Mononuclear cell (primary cell): ENCODE data around the gene MALT1. TPM values are rescaled to one million over a fixed set of nuclear protein-coding genes. Genes with fewer than 3 reads are reported as not detected.

ENCODE experiments used
- H3K27me3 ChIP-seq: 2 replicates; pipeline ENCODE4 v1.6.0; 2011; ENCODE audit warnings: low read length, control low read depth; ENCODE audit not compliant: insufficient read depth
- H3K4me1 ChIP-seq: 2 replicates; pipeline ENCODE4 v1.5.1; 2011; ENCODE audit warnings: mild to moderate bottlenecking, low read length, control low read depth; ENCODE audit not compliant: insufficient read depth
- H3K4me3 ChIP-seq: 2 replicates; pipeline ENCODE4 v1.5.1; 2011; ENCODE audit warnings: mild to moderate bottlenecking, low read length, moderate library complexity
- H3K9me3 ChIP-seq: 2 replicates; pipeline ENCODE4 v1.5.1; 2011; ENCODE audit warnings: low read depth, mild to moderate bottlenecking, control low read depth, low read length
- total RNA-seq: library from RNA; depleted of rRNA; stranded (reverse); fragments of >200 nt; gene quantifications from one replicate; pipeline ENCODE4 v1.2.3, GENCODE V29; 2012

Gene MALT1
- total RNA-seq, 1 donor, result 127 TPM

DNA sequence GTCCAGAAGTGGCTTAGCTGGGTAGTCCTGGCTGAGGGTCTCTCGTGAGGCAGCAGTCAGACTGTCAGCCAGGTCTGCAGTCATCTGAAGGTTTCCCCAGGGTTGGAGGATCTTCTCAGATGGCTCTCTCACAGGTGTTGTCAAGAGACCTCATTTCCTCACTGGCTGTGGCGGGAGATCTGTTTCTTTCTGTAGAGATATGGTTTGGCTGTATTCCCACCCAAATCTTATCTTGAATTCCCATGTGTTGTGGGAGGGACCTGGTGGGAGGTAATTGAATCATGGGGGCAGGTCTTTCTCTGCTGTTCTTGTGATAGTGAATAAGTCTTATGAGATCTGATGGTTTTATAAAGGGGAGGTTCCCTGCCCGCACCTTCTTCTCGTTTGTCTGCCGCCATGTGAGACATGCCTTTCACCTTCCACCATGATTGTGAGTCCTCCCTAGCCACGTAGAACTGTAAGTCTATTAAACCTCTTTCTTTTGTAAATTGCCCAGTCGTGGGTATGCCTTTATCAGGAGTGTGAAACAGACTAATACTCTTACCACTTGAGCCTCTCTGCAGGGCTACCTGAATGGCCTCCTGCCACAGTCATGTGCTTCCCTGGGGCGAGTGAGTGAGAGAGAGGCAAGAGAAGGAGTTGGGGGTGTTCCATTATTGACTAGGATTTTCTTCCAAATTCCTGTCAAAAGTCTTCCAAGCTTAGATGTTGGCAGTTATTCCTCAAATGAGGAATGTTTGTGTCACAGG, 23.6 kb downstream of the MALT1 start:
- Histone ChIP-seq H3K4me1 (peaks cover 33% of the 10 kb centered on the region), H3K27me3 (no peaks in the 10 kb centered on the region), H3K9me3 (no peaks in the 10 kb centered on the region), H3K4me3 (no peak overlapping the region)

DNA sequence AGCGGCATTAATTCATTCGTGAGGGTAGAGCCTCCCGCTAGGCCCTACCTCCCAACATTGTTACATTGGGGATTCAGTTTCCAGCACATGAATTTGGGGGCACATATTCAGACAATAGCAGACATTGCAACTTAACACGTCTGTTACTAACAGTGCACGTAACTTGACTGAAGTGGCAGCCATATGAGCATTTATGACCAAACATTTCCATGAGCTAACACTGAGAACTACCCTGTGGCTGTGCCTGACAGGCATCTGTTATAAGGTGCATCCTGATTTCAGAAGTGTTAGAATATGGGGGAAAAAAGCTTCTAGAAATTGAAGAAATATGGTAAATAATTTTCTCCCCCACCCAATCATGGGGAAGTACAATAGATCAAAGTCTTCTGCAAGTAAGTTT, 24.5 kb downstream of the MALT1 start:
- peaks cover 32% of the 10 kb centered on the region for H3K4me1 ChIP-seq
- H3K4me3 ChIP-seq, result no peak overlapping the region
- no peaks in the 10 kb centered on the region for H3K27me3 ChIP-seq
- H3K9me3 ChIP-seq, result no peaks in the 10 kb centered on the region

DNA sequence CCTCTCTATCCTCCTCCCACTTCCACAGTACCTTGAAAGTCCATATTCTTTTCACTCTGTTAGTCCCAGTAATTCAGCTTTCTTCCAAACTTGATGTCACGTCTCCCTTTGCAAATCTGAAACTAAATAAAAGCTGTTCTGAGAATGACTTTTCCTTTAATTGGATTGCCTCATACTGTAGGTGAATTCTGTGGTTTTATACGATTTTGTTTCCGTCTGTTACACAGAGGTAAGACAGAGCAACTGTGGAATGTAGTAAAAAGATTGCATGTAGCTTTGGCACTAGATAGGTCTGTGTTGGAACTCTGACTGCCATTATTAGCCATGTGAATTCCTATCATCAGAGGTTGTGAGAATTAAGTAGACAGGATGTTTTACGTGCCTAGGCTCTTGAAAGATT, 25.9 kb downstream of the MALT1 start:
- Histone ChIP-seq H3K4me1 (peaks cover 22% of the 10 kb centered on the region), H3K4me3 (no peak overlapping the region), H3K9me3 (no peaks in the 10 kb centered on the region), H3K27me3 (no peaks in the 10 kb centered on the region)

DNA sequence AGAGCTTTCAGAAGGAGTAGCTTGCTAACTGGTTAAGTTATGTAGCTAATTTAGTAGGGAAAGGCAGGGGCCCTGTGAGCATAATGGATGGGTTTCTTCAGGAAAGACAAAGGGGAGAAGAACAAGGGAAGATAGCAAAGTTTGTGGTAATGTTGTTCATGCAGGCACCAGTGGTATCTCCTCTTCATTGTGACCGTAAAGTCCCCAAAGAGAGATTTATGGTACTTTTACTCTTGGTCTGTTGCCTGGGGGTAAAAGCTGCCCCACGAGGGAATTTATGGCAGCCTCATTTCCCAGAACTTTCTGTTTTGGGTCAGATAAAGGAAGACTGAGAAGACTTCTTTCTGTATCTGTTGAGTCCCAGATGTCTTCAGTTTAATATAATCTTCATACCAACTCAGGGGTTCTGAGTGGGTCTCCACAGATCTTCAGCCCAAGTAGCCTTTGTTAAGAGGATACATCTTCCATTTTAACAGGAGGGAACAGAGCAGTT, 27.5 kb downstream of the MALT1 start:
- no peaks in the 10 kb centered on the region for H3K27me3 ChIP-seq
- H3K4me3 ChIP-seq, result no peak overlapping the region
- no peaks in the 10 kb centered on the region for H3K9me3 ChIP-seq
- peaks cover 13% of the 10 kb centered on the region for H3K4me1 ChIP-seq

DNA sequence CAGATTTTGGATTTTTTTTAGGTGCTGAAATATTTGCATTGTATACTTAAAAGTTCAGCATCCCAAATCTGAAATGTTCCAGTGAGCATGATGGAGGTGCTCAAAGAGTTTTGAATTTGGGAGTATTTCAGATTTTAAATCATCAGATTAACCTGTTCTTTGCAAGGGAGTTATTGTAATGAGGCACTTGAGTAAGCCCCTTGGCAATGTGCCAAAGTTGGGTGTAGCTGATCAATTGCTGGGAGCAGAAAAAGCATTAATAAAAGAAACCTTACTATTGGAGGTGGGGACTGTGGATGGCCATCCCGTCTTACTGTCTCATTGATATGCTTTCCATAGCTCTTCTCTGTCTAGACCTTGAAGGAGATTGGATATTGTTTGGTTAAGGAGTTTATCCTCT, 28.3 kb downstream of the MALT1 start:
- Histone ChIP-seq H3K4me1 (peaks cover 12% of the 10 kb centered on the region), H3K27me3 (no peaks in the 10 kb centered on the region), H3K9me3 (no peaks in the 10 kb centered on the region), H3K4me3 (no peak overlapping the region)

DNA sequence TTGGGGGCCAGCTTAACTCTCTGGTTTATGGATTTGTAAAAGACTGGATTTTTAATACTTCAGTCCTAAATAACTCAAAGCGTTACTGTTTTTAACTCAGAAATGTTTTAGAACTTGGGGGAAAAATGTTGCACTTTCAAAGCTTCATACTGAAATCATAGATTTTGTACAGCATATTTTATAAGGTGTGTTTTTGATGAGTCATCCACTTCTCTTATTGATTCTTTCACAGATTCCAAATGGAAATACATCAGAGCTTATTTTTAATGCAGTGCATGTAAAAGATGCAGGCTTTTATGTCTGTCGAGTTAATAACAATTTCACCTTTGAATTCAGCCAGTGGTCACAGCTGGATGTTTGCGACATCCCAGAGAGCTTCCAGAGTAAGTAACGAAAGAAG, 28.9 kb downstream of the MALT1 start:
- Histone ChIP-seq H3K27me3 (no peaks in the 10 kb centered on the region), H3K4me1 (peaks cover 6% of the 10 kb centered on the region), H3K4me3 (no peak overlapping the region)

DNA sequence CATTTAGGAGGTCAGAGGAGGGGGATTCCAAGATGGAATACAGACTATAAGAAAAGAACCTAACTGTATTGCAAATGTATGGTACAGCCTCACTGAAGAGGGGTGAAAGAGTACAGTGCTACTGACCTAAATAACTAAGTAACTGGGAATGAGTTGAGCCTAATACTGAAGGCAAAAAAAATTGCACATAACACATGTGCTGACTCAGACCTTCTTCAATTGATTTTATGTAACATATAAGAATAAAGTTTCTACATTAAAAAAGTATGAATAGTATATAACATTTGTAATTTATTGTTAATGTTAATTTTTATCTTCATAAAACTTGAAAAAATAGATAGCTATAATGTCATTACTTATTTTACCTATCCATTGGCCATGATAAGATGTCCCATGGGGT, 41.7 kb downstream of the MALT1 start:
- Histone ChIP-seq H3K9me3 (no peaks in the 10 kb centered on the region), H3K27me3 (no peaks in the 10 kb centered on the region), H3K4me1 (peaks cover 4% of the 10 kb centered on the region), H3K4me3 (no peak overlapping the region)

More for the DNA sequence above, 28.9 kb downstream of the MALT1 start:
- H3K9me3 ChIP-seq, result no peaks in the 10 kb centered on the region

DNA sequence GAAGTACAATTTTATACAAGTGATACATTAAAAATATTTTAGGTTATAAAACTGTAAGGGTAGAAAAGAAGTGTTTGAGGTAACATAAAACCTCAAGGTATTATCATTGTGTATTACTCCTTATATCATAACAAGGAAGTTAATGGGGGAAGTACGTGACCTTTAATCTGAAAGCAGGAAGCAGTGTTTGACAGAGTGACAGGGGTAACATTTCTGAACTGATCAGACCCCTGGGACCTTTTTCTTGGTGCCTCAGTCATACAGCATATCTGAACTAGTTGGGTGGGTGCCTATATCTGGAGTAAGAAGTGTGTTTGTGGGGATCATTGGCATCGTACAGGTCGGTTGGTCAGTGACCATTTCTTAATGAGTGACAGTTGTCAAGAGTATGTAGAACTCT, 43.0 kb downstream of the MALT1 start:
- Histone ChIP-seq H3K27me3 (no peaks in the 10 kb centered on the region), H3K4me1 (peaks cover 4% of the 10 kb centered on the region), H3K4me3 (no peak overlapping the region), H3K9me3 (no peaks in the 10 kb centered on the region)

DNA sequence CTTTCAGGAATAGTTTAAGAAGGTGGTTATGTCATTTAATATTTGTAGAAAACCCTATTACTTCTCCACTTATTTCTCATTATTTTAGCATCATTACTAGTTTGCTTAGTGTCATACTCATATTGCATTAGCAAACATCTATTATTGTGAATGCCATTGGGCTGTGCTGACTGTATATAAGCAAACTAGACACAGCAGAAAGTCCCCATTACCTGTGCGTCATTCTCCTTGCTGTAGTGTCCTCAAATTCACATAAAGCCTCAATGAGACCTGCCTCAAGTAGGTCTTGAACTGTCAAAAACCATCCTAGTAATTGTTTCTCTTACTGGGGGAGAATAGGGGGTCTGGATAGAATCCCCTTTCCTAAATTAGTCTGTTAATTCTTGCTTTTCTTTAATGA, 43.6 kb downstream of the MALT1 start:
- H3K4me3 ChIP-seq, result no peak overlapping the region
- peaks cover 4% of the 10 kb centered on the region for H3K4me1 ChIP-seq
- H3K27me3 ChIP-seq, result no peaks in the 10 kb centered on the region
- no peaks in the 10 kb centered on the region for H3K9me3 ChIP-seq

DNA sequence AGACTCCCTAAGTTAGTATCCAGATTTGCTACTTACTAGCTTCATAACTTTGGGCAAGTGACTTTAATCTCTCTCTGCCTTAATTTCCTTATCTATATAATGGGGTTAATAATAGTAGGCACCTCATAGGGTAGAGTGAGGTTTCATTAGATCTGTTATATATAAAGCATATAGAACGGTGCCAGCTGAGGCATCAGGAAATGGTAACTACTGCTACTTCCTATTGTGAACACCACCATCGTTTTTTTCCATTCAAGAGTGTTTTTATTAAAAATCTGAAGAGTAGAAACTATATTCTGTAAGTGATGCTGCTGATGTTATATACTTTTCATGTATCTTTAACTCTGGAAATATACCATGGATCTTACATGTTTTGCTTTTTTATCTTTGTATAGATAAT, 44.3 kb downstream of the MALT1 start:
- H3K9me3 ChIP-seq, result no peaks in the 10 kb centered on the region
- H3K4me1 ChIP-seq, result peaks cover 4% of the 10 kb centered on the region
- H3K4me3 ChIP-seq, result no peak overlapping the region
- H3K27me3 ChIP-seq, result no peaks in the 10 kb centered on the region

DNA sequence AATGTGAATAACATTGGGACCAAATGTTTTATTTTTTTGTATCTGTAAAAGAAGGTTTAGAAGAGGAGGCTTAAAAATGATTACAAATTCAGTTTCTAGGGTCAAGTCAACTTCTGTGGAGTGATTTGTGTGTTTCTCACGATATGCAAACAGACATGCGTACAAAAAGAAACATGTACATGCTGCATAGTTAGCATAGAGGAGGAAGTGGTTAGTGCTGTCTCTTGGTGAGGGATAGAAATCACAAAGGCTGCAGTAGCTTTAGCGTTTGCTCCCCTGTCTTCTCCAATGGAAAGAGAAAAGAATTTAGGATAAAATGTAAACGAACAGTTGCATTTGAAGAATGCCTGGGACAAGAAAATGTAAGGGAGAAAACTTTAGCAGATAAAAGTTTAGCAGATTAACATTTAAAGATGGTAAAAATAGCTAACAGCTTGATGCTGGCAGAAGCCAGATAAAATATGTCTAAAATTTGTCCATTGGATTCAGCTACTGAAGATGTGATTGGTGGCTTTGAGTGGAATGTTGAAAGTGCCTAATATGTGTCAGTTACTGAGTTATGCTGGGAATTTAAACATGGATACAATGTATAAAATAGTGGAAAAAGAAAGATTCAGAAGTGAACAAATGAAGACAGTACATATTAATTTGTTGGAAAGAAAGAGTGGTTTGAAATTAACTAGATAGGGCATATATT, 44.9 kb downstream of the MALT1 start:
- H3K4me1 ChIP-seq, result peaks cover 4% of the 10 kb centered on the region
- H3K4me3 ChIP-seq, result no peak overlapping the region
- H3K27me3 ChIP-seq, result no peaks in the 10 kb centered on the region
- H3K9me3 ChIP-seq, result no peaks in the 10 kb centered on the region

DNA sequence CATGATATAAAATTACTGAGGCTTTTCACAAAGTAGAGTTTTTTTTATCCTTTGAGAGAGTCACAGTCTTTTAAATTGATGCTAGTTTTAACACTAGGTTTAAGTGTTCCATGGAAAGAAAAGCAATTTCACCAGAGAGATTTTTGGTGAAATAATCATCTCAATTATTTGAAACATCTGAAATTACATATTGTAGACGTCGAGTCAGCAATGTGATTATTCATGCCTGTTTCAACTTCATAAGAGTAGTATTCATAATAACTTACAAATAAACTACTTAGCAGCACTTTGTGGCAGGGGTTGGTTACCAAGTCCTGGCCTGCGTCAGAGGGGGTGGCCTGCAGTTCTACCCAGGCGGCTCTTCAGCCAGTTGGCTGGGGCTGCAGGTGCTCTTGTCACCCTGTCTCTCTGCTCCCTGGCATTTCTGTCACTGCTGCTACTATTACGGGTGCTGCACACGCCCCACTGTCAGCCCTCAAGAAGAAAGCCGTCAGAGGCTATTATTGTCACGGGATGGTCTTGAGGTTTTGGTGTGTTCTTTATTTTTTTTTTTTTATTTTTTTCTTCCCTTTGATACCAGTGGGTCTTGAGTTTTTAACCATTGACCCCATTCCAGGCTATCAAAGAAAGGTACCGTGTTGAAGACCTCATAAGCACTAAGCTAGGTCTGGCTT, 50.4 kb downstream of the MALT1 start:
- no peaks in the 10 kb centered on the region for H3K27me3 ChIP-seq
- no peaks in the 10 kb centered on the region for H3K4me1 ChIP-seq
- no peak overlapping the region for H3K4me3 ChIP-seq
- no peaks in the 10 kb centered on the region for H3K9me3 ChIP-seq

DNA sequence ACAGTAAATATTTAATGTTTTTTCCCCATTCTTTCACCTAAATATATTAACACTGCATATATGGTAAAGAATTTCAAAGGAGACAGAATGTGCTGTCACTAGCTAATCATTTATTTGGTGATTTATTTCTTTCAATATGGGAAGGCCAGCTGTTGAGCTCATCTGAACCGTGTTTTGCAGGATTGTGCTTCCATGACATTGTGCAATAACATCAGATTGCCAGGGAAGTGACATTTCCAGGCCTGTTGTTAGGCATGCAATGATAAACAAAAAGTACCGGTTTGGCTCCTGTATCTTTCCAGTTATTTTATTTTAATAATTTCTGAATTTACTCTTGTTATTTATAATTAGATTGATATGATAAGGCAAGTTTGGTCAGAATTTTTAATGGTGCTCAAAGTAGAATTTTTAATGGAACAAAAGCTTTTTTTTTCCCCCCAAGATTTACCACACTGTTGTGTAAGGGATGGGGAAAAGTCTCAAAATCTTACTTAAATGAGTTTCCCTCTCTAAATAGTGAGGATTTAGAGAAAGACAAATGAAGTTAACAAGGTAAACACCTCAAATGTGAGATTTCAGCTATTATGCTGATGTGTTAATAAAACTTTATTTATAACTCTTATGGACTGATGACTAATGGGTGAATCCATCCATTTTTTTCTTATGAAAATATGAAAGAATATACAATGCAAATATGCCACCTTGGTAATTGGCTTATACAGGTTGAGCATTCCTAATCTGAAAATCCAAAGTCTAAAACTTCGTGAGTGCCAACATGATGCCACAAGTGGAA, 52.7 kb downstream of the MALT1 start:
- Histone ChIP-seq H3K4me1 (no peaks in the 10 kb centered on the region), H3K27me3 (no peaks in the 10 kb centered on the region), H3K9me3 (no peaks in the 10 kb centered on the region), H3K4me3 (no peak overlapping the region)

DNA sequence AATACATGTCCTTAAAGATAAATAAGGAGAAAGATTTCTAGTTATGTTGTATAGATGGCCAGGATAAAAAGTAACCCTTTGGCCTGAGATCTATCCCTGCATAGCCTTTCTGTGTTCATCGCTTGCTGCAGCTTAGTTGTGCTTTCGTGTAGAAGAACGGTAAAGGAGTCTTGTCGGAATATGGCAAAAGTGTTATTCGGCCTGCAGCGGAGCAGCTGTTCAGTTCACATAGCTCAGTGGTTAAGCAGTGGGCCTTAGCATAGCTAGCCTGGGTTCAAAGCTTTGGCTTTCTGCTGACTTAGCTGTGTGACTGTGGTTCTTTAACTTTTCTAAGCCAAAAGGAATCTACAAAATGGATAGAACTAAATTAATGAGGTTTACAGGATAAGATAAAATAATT, 55.4 kb downstream of the MALT1 start:
- Histone ChIP-seq H3K4me3 (no peak overlapping the region), H3K27me3 (no peaks in the 10 kb centered on the region), H3K9me3 (no peaks in the 10 kb centered on the region), H3K4me1 (no peaks in the 10 kb centered on the region)
